Measurements from ENCODE around the gene APOA1.
"Not testable (repeated sequence)": the region's sequence is repeated elsewhere in the genome, so short reads cannot be mapped to it uniquely, and the experiment has no call there.

Gene APOA1

GRCh38 chr11:116813781-116814471 is 23.5 kb downstream of the APOA1 start:
- DNase-seq (ENCODE audit: low spot score): no peak

DNA sequence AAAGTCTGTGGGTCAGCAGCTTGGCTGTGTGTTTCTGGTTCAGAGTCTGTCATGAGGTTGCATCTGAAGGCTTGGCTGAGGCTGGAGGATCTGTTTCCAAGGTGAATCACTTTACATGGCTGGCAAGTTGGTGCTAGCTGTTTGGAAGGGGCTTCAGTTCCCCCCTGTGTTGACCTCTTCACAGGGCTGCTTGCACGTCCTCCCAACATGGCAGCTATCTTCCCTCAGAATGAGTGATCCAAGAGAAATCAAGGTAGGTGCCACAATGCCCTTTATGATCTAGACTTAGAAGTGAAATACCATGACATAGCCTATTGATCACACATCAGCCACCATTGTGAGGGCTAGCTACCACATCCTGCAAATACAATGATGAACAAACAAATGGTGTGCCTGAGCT is 24.3 kb downstream of the APOA1 start:
- DNase-seq (ENCODE audit: low spot score): no peak

GRCh38 chr11:116812109-116812508 is 25.3 kb downstream of the APOA1 start:
- DNase-seq (ENCODE audit: low spot score): no peak

DNA sequence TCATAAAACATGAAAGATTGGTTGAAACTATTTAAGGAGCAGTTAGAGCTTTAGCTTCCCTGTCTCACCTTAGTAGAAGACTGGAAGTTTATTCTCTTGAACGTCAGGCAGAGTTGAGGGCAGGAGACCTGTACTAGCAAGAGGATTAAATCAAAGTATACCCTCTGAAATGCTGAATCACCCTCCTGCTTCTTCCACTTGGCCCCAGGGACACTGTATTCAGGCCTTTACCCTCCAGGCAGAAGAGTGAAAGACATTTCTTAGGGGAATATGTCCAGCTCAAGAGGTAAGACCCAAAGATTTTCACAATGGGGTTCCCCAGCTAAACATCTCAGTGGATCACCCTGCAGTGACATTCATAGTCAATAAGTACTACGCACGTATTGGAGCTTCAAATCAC is 26.2 kb downstream of the APOA1 start:
- DNase-seq (ENCODE audit: low spot score): no peak

GRCh38 chr11:116808262-116809175 is 28.9 kb downstream of the APOA1 start:
- no peak for DNase-seq (ENCODE audit: low spot score)

DNA sequence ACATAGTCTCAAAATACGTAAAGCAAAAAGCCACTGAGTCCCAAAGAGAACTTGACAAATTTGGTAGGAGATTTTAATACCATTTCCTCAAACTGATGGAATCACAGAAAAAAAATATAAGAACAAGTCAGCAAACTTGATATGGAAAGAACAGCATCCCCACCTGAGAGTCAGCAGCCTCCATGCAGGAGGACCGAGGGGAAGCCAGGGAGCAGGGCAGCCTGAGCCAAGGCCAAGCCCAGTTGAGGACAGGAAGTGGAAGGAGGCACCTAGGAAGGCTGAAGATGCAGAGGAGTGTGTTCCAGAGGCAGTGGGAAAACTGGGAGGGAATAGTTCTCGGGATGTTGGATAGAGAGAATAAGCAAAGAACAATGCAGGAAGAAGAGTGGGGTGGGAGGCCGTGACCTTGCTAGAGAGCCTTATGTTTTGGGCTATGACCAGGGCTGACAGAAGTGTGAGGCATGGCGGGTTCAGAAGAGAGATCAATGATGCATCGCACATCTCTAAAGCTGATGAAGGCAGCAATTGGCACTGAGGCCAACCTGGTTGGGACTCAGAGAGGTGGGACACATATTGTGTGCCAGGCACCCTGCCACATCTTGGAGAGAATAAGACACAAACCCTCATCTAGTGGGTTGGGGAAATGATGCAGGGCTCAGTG is 29.7 kb downstream of the APOA1 start:
- no peak for DNase-seq (ENCODE audit: low spot score)

GRCh38 chr11:116804001-116804400 is 33.4 kb downstream of the APOA1 start:
- no peak for DNase-seq (ENCODE audit: low spot score)

- not testable (repeated sequence) for DNase-seq (ENCODE audit: low spot score)
Observed at GRCh38 chr11:116801662-116802061, 35.8 kb downstream of the APOA1 start.

- DNase-seq (ENCODE audit: low spot score): no peak
Observed at GRCh38 chr11:116800610-116801009, 36.8 kb downstream of the APOA1 start.

DNA sequence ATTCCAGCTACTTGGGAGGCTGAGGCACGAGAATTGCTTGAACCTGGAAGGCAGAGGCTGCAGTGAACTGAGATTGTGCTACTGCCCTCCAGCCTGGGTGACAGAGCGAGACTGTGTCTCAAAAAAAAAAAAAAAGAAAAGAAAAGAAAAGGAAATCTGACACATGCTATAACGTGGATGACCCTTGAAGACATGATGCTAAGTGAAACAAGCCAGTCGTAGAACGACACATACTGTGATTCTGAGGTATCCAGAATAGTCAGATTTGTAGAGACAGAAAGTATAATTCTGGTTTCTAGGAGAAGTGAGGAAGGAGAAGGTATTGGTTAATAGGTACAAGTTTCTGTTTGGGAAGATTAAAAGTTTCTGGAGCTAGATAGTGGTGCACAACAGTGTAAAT is 39.1 kb downstream of the APOA1 start:
- no peak for DNase-seq (ENCODE audit: low spot score)

- DNase-seq (ENCODE audit: low spot score): no peak
Observed at GRCh38 chr11:116797816-116798215, 39.6 kb downstream of the APOA1 start.

DNA sequence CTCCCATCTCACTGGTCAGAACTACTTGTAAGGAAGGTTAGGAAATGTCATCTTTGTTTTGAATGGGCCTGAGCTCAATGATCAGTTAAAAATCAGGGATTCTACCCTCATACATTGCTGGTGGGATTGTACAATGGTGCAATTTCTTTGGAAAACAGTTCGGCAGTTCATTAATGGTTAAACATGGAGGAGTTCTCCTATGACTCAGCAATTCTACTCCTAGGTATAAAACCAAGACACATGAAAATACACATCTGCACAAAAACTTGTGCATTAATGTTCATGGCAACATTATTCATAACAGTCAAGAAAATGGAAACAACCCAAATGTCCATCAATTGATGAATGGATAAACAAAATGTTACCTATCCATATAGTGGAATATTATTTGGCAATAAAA is 40.9 kb downstream of the APOA1 start:
- no peak for DNase-seq (ENCODE audit: low spot score)

DNA sequence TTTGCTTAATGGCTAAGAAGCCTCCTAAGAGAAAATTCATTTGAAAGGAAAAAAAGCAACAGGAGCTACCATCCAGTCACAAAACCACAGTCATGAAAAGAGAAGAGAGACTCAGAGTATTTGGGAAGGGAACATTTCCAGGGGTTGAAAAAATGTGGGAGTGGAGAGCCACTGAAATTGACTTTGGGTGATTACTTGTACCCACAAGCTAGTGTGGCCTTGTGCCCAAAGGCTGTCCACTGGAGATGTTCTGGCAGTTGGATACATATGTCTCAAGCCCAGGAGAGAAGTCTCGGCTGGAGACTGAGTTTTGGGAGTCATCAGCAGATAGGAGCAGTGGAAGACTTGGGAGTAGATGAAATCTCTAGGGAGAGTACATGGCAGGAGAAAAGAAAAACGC is 42.6 kb downstream of the APOA1 start:
- no peak for DNase-seq (ENCODE audit: low spot score)

- no peak for DNase-seq (ENCODE audit: low spot score)
Observed at GRCh38 chr11:116793772-116794097, 43.7 kb downstream of the APOA1 start.

GRCh38 chr11:116792869-116793771 is 44.3 kb downstream of the APOA1 start:
- no peak for DNase-seq (ENCODE audit: low spot score)

DNA sequence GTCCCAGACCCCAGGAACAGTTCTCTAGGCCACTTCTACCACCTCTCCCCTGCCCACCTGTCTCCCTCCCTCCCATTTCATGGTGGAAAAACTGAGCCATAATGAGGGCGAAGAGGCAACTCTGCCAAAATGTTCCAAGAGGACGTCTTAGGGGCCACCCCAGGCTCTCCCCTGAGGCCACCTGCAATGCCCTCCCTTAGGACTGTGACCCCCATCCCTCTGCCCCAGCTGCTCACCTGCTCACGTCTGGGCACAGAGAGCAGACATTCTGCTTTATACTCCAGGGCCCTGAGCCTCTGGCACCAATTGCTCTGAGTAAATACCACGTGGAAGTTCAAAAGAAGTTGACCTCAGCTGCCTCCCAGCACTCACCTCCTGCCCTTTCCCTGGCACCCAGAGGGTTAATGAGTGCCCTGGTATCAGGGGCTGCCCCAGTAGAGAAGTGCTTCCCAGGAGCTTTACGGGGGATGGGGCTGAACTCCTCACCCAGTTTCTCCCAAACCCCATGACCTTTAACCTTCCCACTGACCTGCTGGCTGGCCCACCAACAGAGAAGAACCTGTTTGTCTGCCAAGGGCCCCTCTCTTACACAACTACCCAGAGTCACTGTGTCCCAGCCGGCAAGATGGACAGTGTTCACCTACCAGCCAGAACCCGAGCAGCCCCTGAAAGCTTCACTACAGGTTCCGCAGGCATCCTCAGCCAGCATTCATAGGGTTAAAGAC is 45.1 kb downstream of the APOA1 start:
- no peak for DNase-seq (ENCODE audit: low spot score)

DNA sequence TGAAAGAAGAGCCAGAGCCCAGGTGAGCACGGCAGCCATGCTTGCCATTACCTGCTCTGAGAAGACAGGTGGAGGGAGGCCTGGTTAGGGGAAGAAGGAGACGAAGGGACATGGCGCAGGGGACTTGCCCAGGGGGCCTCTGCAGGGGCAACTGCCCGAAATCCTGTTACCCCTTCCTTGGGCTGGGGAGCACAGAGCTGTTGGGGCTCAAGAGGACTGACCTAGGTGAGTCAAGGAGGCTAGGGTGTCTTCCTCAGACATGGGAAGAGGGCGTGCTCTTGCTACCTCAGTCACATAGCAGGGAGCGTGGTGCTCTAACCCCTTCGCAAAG is 45.6 kb downstream of the APOA1 start, which contains the start of gene APOA5:
APOA5 (minus strand) TSS at position 67 of the 331 bp plus-strand sequence; CDS start at position 48, 19 bp downstream.
- no peak for DNase-seq (ENCODE audit: low spot score)

GRCh38 chr11:116791002-116791812 is 46.2 kb downstream of the APOA1 start:
- DNase-seq (ENCODE audit: low spot score): peak; percentile 81

DNA sequence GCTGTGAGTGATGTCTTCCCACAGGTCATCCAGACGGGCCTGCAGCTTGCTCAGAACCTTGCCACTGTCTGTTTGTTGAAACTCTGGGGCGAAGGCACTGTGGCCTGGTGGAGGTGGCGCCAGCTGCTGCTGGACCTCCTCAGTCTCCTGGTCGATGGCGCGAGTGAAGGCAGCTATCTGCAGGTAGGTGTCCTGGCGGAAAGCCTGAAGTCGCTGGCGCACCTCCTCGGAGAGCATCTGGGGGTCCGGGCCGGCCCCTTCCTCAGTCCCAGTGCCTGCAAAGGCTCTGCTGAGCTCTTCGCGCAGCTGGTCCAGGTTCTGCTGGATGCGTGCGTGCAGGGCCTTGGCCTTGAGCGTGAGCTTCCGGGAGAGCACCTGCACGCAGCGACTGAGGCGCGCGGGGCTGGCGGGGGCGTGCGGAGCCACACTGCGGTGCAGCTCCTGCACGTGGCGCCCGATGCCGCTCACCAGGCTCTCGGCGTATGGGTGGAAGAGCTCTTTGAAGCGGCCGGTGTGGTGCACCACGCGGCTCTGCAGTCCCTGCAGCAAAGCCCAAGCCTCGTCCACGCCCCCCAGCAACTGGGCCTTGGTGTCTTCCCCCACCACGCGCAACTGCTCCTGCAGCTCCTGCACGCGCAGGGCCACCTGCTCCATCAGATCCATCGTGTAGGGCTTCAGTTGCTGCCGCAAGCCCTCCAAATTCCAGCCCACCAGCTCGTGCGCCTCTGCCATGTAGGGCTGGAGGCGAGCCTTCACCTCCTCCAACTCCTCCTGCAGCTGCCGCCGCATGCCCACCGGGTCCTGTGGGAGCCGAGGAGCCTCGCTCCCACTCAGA is 47.0 kb downstream of the APOA1 start:
- DNase-seq (ENCODE audit: low spot score): no peak

All from COLO829 (cell line).